ENCODE measurements around the gene NMRK1. TPM values are rescaled to one million over a fixed set of nuclear protein-coding genes. Genes with fewer than 3 reads are reported as not detected.

Gene NMRK1
- total RNA-seq, 1 donor = 8.6 TPM

- TF ChIP-seq CTCF (IDR thresholded peaks at IDR 0.05; ENCODE audit: insufficient read depth, low read depth, low read length) = no peak
- DNase-seq (ENCODE audit: low read depth) = no peak
- H3K4me3 ChIP-seq (ENCODE audit: low read depth, low read length) = no peak overlapping the region
Observed at GRCh38 chr9:75053869-75054268, 34.1 kb downstream of the NMRK1 start.

GRCh38 chr9:75051285-75051684 is 36.7 kb downstream of the NMRK1 start:
- DNase-seq (ENCODE audit: low read depth) = no peak
- TF ChIP-seq CTCF (IDR thresholded peaks at IDR 0.05; ENCODE audit: insufficient read depth, low read depth, low read length) = no peak
- H3K4me3 ChIP-seq (ENCODE audit: low read depth, low read length) = no peak overlapping the region

- no peak overlapping the region for H3K4me3 ChIP-seq (ENCODE audit: low read depth, low read length)
- no peak for DNase-seq (ENCODE audit: low read depth)
- TF ChIP-seq CTCF (IDR thresholded peaks at IDR 0.05; ENCODE audit: insufficient read depth, low read depth, low read length) = no peak
Observed at GRCh38 chr9:75047506-75047905, 40.4 kb downstream of the NMRK1 start.

GRCh38 chr9:75046725-75047345 is 41.1 kb downstream of the NMRK1 start:
- no peak for TF ChIP-seq CTCF (IDR thresholded peaks at IDR 0.05; ENCODE audit: insufficient read depth, low read depth, low read length)
- DNase-seq (ENCODE audit: low read depth) = no peak

GRCh38 chr9:75041041-75041440 is 46.9 kb downstream of the NMRK1 start:
- TF ChIP-seq CTCF (IDR thresholded peaks at IDR 0.05; ENCODE audit: insufficient read depth, low read depth, low read length) = no peak
- H3K4me3 ChIP-seq (ENCODE audit: low read depth, low read length) = no peak overlapping the region
- no peak for DNase-seq (ENCODE audit: low read depth)

More at GRCh38 chr9:75046725-75047345, 41.1 kb downstream of the NMRK1 start:
- no peak overlapping the region for H3K4me3 ChIP-seq (ENCODE audit: low read depth, low read length)

- no peak for DNase-seq (ENCODE audit: low read depth)
- no peak for TF ChIP-seq CTCF (IDR thresholded peaks at IDR 0.05; ENCODE audit: insufficient read depth, low read depth, low read length)
- H3K4me3 ChIP-seq (ENCODE audit: low read depth, low read length) = no peak overlapping the region
Observed at GRCh38 chr9:75039801-75040200, 48.2 kb downstream of the NMRK1 start.

GRCh38 chr9:75039009-75039408 is 48.9 kb downstream of the NMRK1 start:
- no peak for TF ChIP-seq CTCF (IDR thresholded peaks at IDR 0.05; ENCODE audit: insufficient read depth, low read depth, low read length)
- DNase-seq (ENCODE audit: low read depth) = peak; percentile 83
- H3K4me3 ChIP-seq (ENCODE audit: low read depth, low read length) = no peak overlapping the region
